ENCODE results near the gene CCDC14.
"Not testable (repeated sequence)": the region's sequence is repeated elsewhere in the genome, so short reads cannot be mapped to it uniquely, and the experiment has no call there.

The CCDC14 gene

GRCh38 chr3:123892195-123892594, 68.8 kb downstream of the CCDC14 start:
- no peak for DNase-seq

DNA sequence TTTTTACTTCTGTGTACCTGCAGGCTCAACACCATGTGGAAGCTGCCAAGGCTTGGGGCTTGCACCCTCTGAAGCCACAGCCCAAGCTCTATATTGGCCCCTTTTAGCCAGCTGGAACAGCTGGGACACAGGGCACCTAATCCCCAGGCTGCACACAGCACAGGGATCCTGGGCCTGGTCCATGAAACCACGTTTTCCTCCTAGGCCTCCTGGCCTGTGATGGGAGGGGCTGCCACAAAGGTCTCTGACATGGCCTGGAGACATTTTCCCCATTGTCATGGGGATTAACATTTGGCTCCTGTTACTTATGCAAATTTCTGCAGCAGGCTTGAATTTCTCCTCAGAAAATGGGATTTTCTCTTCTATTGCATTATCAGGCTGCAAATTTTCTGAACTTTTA, 70.0 kb downstream of the CCDC14 start:
- not testable (repeated sequence) for DNase-seq

- DNase-seq: not testable (repeated sequence)
These were observed 70.9 kb downstream of the CCDC14 start for GRCh38 chr3:123890162-123890561.

DNA sequence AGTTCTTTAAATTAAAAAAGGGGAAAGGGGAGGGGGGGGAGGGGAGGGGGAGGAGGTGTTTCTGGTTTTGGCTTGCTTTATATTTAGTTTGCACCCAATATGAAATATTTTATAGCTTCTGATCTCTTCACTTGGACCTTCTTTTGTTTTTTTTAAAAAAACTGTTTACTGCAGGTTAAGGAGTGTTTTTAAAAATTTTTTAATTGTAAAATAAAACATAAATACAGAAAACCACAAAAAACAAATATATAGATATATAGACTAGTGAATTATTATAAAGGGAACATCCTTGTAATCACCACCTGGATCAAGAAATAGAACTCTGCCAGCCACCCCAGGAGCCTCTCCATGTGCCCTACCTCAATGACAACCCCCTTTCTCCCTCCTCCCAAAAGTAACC, 76.0 kb downstream of the CCDC14 start:
- DNase-seq: no peak

DNA sequence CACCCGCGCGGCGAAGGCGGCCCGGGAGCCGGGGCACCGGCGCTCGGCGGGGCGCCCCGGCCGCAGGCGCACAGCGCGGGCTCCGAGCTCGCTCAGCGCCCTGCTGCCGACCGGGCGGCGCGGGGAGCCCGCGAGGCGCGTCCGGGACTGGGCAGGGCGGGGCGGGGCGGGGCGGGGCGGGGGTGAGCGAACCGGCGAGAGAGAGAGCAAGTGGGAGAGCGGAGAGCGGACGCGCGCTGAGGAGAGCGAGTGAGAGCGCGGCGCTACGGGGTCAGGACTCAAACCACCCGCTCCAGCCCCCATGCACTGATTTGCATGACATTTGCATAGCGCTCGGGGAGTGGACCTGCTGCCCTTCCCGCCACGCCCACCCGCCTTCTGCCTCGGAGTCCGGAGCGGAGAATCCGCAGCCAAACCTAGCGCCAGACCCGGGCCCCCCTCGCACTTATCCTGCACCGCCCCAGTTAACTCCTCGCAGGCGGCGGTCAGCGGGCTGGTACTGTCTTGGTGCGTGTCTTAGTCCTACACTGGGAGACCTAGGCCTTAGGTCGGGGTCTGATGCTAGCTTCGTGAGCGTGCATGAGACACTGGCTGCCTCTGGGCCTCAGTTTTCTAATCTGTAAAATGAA, 76.7 kb downstream of the CCDC14 start, which contains the start of gene MYLK:
MYLK (minus strand) TSS at position 130 of the 629 bp plus-strand sequence. CDS start 90,491 bp downstream, outside the sequence.
- no peak for DNase-seq

DNA sequence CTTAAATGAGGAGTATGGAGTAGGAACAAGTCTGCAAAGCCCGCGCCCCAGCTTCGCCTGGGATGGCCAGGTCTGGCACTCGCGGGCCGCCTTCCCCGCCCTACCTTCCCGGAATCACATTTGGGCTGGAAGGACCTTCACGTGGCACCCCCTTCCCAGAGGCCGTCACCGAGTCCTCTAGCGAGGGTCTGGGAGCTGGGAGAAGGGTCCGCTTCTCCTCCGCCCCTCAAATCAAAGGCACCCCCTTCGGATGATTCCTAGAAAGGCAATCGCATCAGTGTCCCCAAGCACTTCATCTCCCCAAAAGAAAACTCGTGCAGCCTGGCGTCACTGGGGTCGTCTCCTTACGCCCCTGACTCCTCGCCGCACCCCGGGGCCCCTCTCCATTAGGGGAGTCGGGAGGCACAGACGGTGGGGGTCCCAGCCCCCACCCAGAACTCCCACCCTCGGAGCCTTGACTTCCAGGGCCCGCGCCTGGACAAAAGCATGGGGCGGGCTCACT, 77.3 kb downstream of the CCDC14 start:
- DNase-seq: no peak

DNA sequence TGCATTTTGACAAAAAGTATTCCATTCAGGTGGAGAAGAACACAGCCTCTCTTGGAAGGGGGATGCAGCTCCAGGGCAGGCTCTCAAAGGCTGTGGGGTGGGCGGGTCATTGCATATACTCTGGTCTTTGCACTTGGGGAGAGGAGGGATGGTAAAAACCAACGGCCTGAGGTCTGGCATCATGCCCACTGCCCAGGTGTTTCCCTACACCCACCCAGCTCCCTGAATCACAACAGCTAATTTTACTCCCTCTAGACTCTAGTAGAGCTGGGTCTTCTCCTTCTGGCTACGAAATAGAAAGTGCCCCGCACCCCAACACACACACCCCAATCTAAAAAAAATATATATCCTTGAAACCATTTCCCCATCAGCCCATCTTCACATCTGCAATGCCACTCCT, 77.9 kb downstream of the CCDC14 start:
- DNase-seq: no peak

DNA sequence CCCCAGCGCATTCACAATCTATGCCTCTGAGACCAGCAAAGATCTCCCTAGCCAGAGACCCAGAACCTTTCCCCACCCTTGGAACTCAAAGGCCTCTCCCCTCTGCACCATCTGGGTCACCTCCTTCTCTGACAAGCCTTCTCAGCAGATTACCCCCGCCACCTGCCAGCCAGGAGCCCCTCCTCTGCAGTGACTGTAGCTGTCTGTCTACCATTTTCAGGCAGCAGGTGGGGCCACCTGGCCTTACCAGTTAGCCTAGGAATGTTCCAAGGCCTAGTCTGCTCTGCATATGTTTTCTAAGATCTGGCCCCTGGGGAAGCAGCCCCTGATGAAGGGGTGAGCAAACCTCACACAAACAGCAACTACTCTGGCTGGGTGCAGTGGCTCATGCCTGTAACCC, 79.3 kb downstream of the CCDC14 start:
- no peak for DNase-seq

GRCh38 chr3:123880998-123881561, 79.9 kb downstream of the CCDC14 start:
- no peak for DNase-seq

DNA sequence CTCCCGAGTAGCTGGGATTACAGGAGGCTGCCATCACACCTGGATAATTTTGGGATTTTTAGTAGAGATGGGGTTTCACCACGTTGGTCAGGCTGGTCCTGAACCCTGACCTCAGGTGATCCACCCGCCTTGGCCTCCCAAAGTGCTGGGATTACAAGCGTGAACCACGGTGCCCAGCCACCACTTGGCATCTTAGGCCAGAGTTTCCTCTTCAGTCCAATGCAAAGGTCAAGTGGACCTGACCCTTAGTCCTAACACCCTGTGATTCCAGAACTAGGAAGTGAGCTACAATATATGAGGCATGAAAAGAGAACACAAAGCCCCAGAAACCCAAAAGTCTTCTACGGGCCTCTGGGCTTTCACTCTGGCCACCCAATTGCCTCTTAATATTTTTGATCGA, 82.2 kb downstream of the CCDC14 start:
- no peak for DNase-seq

DNA sequence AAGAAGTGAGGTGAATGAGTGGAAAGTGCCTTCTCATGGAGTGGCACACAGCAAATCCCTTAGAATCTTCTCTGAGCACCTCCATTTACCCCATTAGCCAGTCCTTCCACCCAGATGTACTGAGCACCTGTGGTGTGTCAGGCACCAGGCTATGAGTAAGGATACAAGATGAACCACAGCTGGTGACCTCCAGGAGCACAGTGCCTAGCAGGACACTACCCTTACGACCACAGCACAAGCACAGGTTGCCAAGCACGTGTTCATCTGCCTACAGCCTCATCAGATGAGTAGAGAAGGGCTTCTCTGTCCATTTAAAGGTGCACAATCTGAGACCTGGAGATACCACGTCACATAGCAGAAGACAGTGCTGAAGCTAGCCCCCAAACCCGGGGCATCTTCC, 83.1 kb downstream of the CCDC14 start:
- no peak for DNase-seq

DNA sequence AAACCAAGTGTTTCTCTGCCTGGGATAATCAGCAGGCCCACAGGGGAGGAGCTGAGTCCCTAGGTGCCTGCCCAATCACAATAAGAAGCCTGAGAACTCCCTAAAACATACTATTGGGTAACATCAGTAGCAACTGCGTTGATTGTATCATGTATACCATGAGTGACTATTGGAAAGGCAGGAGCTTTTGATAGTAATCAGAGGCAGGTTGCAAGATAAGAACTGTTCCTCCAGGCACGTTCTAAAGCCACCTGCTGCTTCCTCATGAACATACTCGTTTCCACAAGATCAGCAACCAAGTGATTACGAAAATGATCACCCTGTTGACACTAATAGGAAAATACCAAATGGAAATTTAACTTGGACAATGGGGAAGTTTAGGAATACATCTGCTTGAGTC, 83.6 kb downstream of the CCDC14 start:
- no peak for DNase-seq

DNA sequence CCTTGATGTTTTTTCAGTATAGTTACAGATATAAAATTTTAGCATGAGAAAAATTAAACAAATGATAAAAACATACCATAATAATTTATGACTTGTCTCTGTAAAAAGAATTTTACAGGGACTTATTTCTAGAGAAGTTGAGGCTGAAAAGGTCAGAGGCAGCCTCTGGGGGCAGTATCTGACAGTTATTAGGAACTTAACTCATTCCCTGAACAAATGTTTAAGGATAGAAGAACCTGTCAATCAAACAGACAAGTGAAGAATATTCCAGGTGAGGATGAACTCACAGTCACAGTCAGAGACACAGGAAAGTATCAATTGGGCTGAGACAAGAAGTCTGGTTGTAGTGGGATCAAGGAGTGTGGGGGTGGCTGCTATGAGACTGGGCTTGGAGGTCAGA, 84.2 kb downstream of the CCDC14 start:
- DNase-seq: no peak

GRCh38 chr3:123872621-123873020, 88.4 kb downstream of the CCDC14 start:
- DNase-seq: no peak

- no peak for DNase-seq
These were observed 89.1 kb downstream of the CCDC14 start for GRCh38 chr3:123871946-123872345.

DNA sequence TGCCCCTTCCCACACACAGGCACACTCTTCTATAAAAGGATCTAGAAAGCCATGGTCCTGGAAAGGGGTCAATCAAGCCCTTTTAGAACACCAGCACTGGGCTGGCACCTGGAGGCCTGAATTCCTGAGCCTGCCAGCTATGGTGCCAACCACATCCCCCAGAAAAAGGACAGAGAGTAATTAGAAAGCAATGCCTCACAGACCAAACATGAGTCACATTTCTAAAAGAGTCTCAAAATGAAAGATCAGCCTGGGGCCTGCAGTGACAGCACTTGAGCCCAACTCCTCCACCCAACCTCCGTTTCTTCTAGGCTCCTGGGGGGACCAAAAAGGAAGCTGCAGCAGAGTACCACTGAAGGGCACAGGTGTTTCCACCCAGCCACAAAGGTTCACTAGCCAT, 91.0 kb downstream of the CCDC14 start:
- no peak for DNase-seq

- no peak for DNase-seq
These were observed 91.9 kb downstream of the CCDC14 start for GRCh38 chr3:123869165-123869564.

- DNase-seq: no peak
These were observed 96.3 kb downstream of the CCDC14 start for GRCh38 chr3:123864706-123865105.
